ENCODE measurements around the gene KRTAP10-2. TPM values are rescaled to one million over a fixed set of nuclear protein-coding genes. Genes with fewer than 3 reads are reported as not detected.
"Not testable (repeated sequence)": the region's sequence is repeated elsewhere in the genome, so short reads cannot be mapped to it uniquely, and the experiment has no call there.

KRTAP10-2 gene
- total and polyA plus RNA-seq, 9 of the 15 experiments (the other 6 are each of a cell fraction or from before 2014, with no cell fraction given) = not detected

DNA sequence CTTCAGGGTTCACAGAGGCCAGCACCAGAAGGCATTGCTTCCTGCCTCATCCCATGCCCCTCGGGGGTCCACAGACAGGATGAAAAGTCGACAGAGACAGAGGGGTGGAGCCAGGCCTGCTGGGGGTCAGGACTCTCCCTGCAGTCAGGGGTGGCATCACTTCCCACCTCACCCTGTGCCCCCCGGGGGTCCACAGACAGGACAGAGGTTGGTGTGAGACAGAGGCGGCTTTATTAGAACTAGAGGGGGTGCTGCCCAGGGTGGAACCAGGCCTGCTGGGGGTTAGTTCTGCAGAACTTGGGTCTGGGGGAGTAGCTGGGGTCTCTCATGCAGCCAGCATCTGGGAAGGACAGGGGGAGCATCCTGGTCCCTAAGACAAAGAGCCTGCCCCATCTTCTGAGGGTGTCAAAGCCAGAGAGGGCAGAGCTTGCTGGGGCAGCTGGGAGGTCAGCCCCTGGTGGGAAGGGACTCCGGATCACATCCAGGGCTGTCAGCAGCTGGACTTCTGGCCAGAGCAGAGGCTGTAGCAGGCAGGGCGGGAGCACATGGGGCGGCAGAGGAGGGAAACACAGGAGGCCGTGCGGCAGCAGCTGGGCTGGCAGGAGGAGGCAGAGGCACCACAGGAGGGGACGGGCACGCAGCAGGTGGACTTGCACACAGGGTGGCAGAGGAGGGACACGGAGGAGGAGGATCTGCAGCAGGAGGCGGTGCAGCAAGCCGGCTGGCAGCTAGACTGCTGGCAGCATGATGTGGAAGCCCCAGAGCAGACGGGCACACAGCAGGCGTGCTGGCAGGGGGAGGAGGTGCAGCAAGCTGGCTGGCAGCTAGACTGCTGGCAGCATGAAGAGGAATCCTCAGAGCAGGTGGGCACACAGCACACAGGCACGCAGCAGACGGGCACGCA is 39.8 kb upstream of the KRTAP10-2 start:
- H3K79me2 ChIP-seq (ENCODE audit: control insufficient read depth, insufficient read depth, low read length); H2AFZ ChIP-seq (ENCODE audit: low read depth, low read length); H3K27ac ChIP-seq (ENCODE audit: extremely low read depth, low read depth, low read length); CTCF ChIA-PET (ENCODE audit: low intra/inter-chr PET ratio); H4K20me1 ChIP-seq (replicated peaks; ENCODE audit: control insufficient read depth, insufficient read depth, low read length); BruUV-seq (replicated peaks); intact Hi-C loops (cut with micrococcal nuclease); H3K4me3 ChIP-seq; in situ Hi-C loops (cut with MboI); H3K9me3 ChIP-seq (replicated peaks; ENCODE audit: control insufficient read depth, insufficient read depth, low read depth, low read length); FAIRE-seq; DNase-seq (ENCODE audit: extremely low read depth in 1 of 4, low spot score in 3 of 4); H3K4me2 ChIP-seq (ENCODE audit: insufficient read depth, low read length); H3K36me3 ChIP-seq (ENCODE audit: control insufficient read depth, insufficient read depth, low read length); H3K9me1 ChIP-seq (ENCODE audit: control insufficient read depth, insufficient read depth, low read length); ATAC-seq; H3K9ac ChIP-seq (ENCODE audit: insufficient read depth in 1 of 2, low read depth in 2 of 2, low read length in 2 of 2): not testable (repeated sequence)
- POLR2A ChIA-PET = interaction anchor here (0.5 to 0.6 kb wide), 2 partner anchors 61 to 523 kb away, joined by 3 to 4 read pairs; no protein-coding TSS in a partner anchor
- peaks cover 0 to 11% of the 10 kb centered on the region in 2 experiments; a peak in 1 of 5 replicates for H3K27me3 ChIP-seq (ENCODE audit: control insufficient read depth in 2 of 2, insufficient read depth in 2 of 2, low read length in 2 of 2)
- 6% methylated on average over 13 of the region's 19 CpGs for WGBS (ENCODE audit: insufficient coverage, low coverage, missing lambda C conversion rate)
- peaks cover 24 to 37% of the 10 kb centered on the region in 2 experiments for H3K4me1 ChIP-seq (replicated peaks in 1 of 2; ENCODE audit: control insufficient read depth in 2 of 2, insufficient read depth in 2 of 2, low read length in 2 of 2)

GRCh38 chr21:44590311-44590721 is 39.0 kb upstream of the KRTAP10-2 start:
- Histone ChIP-seq H3K9me1 (ENCODE audit: control insufficient read depth, insufficient read depth, low read length) (no peaks in the 10 kb centered on the region), H3K9ac (ENCODE audit: insufficient read depth in 1 of 2, low read depth in 2 of 2, low read length in 2 of 2) (peak overlapping the region in 1 of 2 experiments; percentile 68; a peak in 1 of 4 replicates), H3K4me2 (ENCODE audit: insufficient read depth, low read length) (no peak overlapping the region), H3K4me3 (no peak overlapping the region), H3K9me3 (replicated peaks; ENCODE audit: control insufficient read depth, insufficient read depth, low read depth, low read length) (no peaks in the 10 kb centered on the region; the same call in 1 of the 2 replicates), H3K27me3 (ENCODE audit: control insufficient read depth in 2 of 2, insufficient read depth in 2 of 2, low read length in 2 of 2) (peaks cover 0 to 9% of the 10 kb centered on the region in 2 experiments; a peak in 1 of 5 replicates), H3K4me1 (replicated peaks in 1 of 2; ENCODE audit: control insufficient read depth in 2 of 2, insufficient read depth in 2 of 2, low read length in 2 of 2) (peaks cover 22 to 37% of the 10 kb centered on the region in 2 experiments), H4K20me1 (replicated peaks; ENCODE audit: control insufficient read depth, insufficient read depth, low read length) (no peaks in the 10 kb centered on the region), H3K27ac (ENCODE audit: extremely low read depth, low read depth, low read length) (no peak overlapping the region), H2AFZ (ENCODE audit: low read depth, low read length) (no peak overlapping the region), H3K79me2 (ENCODE audit: control insufficient read depth, insufficient read depth, low read length) (no peaks in the 10 kb centered on the region), H3K36me3 (ENCODE audit: control insufficient read depth, insufficient read depth, low read length) (no peaks in the 10 kb centered on the region)
- no peak for TF ChIP-seq KLF10 (CRISPR knock-in tag; IDR thresholded peaks at IDR 0.05)
- no peak for TF ChIP-seq TRIM28 (IDR thresholded peaks at IDR 0.05)
- ChIA-PET CTCF (ENCODE audit: low intra/inter-chr PET ratio) (no interaction called here), POLR2A (interaction anchor here (0.5 to 0.6 kb wide), 3 partner anchors 61 to 522 kb away, joined by 3 to 4 read pairs (median 3); no protein-coding TSS in a partner anchor)
- WGBS (ENCODE audit: insufficient coverage, low coverage, missing lambda C conversion rate) = 3% methylated on average over 7 of the region's 10 CpGs
- intact Hi-C loops (cut with micrococcal nuclease) = no loop called here
- no peak for DNase-seq (ENCODE audit: extremely low read depth in 1 of 4, low spot score in 3 of 4)
- no peak for ATAC-seq
- BruUV-seq (replicated peaks) = no TSS peak
- in situ Hi-C loops (cut with MboI) = no loop called here
- FAIRE-seq = no peak

Measured in K562 (cell line).